A673 (cell line): Measurements from ENCODE around the gene LENEP.

Experiments used
- CTCF ChIP-seq: fragments of 300-800, 200-600 bp; sonication (generic); conservative IDR thresholded peaks from 2 replicates; pipeline ENCODE4 v1.5.1; 2017; ENCODE audit warnings: low read depth, mild to moderate bottlenecking, antibody characterized with exemption, low read length, moderate library complexity, mixed read lengths
- EZH2 ChIP-seq: fragments of 200-600 bp; sonication (generic); IDR thresholded peaks from 2 replicates; pipeline ENCODE4 v1.6.1; 2017; ENCODE audit warnings: borderline replicate concordance, low read depth, mild to moderate bottlenecking, mixed read lengths, antibody characterized with exemption, low read length; ENCODE audit not compliant: poor library complexity, severe bottlenecking

- TF ChIP-seq CTCF = no peak
- no peak for TF ChIP-seq EZH2
Measured at GRCh38 chr1:154975409-154976059, 17.9 kb upstream of the LENEP start.
